Stimulated activated CD8-positive, alpha-beta memory T cell treated with anti-CD3 and anti-CD28 coated beads, Interleukin-15, amount 100 ng/mL, for 4 hours (primary cell): ENCODE measurements around the gene STAT5A.
A peak's percentile ranks its signal among the peaks of the same experiment; 100 is the strongest.
"Not testable (repeated sequence)": the region's sequence is repeated elsewhere in the genome, so short reads cannot be mapped to it uniquely, and the experiment has no call there.

Experiments used
- DNase-seq, 2 donors: peaks; one replicate each; pipeline ENCODE4 v3.0.0-alpha.2; 2020; ENCODE audit warnings: low read depth in 2 of 2

The STAT5A gene

GRCh38 chr17:42287977-42288802 lies at the start of gene STAT5A:
TSS of gene STAT5A (plus strand) at chr17:42288498. CDS start at chr17:42289412, 914 bp downstream.
- DNase-seq: peak; percentile 55

DNA sequence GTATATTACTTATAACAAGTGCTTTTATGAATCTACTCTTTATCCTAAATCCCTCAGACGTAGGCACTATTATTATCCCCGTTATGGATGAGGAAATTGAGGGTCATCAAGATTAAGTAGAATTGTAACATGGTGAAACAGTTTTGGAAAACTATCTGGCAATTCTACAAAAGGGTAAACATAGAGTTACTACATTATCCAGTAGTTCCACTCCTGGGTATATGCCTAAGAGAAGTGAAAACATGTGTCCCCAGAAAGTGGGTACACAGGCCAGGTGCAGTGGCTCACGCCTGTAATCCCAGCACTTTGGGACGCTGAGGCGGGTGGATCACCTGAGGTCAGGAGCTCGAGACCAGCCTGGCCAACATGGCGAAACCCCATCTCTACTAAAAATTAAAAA lies 48.7 kb upstream of the STAT5A start:
- DNase-seq: not testable (repeated sequence)

DNA sequence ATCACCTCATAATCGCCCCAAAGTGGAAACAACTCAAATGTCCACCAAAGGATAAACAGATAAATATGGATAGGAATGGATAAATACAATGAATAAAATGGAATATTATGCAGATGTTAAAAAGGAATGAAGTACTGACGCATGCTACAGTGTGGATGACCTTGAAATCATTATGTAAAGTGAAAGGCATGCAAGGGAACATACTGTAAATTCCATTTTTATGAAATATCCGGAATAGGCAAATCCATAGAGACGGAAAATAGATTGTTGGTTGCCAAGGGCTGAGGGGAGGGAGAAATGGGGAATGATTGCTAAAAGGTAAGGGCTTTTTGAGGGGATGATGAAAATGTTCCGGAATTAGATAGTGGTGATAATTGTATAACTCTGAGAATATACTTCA lies 48.1 kb upstream of the STAT5A start:
- no peak for DNase-seq

GRCh38 chr17:42240863-42241262 lies 47.4 kb upstream of the STAT5A start:
- DNase-seq: not testable (repeated sequence)

GRCh38 chr17:42241871-42242270 lies 46.4 kb upstream of the STAT5A start:
- DNase-seq: no peak

DNA sequence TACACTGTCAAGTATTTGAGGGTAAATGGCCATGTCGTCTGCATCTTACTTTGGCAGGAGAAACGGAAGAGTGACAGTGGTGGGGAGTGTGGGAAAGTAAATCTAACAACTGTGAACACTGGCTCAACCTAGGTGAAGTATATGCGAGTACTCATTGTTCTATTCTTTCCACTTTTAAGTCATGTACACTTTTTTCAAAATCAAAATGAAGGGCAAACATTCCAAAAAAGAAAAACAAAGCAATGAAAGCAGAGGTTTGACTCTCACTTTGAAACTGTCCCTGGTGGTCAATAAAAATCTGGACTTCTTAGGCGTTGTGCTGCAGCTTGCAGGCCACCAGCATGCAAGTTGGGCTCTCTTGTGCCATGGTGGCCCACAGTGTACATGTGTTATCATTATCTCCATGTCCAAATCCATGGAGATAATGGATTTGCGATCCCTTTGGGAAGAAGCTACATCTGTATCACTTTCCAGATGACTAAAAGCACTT lies 44.8 kb upstream of the STAT5A start:
- no peak for DNase-seq

GRCh38 chr17:42244116-42244515 lies 44.2 kb upstream of the STAT5A start:
- DNase-seq: not testable (repeated sequence)

GRCh38 chr17:42245183-42245582 lies 43.1 kb upstream of the STAT5A start:
- not testable (repeated sequence) for DNase-seq

DNA sequence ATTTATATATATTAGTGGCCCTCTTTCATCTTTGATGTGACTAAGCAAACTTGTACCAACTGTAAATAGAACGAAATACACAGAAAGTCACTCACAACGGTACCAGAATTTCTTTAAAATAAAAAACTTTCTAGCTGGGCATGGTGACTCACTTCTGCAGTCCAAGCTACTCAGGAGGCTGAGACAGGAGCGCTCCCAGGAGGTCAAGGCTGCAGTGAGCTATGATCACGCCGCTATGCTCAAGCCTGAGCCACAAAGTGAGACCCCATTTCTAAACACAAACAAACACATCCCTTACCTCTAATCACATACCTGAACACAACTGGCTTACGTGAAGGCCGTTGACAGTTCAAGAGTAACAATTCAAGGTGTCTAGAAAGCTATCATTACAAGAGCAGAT lies 41.8 kb upstream of the STAT5A start:
- no peak for DNase-seq

DNA sequence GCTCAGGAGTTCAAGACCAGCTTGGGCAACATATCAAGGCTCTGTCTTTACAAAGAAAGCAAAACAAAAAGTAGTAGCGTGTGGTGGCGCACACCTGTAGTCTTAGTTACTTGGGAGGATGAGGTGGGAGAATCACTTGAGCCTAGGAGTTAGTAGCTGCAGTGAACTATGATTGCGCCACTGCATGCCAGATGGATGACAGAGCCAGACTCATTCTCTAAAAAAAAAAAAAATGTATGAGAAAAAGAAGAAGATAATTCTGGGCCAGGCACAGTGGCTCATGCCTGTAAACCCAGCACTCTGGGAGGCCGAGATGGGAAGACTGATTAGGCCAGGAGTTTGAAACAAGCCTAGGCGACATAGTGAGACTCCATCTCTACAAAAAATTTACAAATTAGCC lies 40.6 kb upstream of the STAT5A start:
- no peak for DNase-seq

DNA sequence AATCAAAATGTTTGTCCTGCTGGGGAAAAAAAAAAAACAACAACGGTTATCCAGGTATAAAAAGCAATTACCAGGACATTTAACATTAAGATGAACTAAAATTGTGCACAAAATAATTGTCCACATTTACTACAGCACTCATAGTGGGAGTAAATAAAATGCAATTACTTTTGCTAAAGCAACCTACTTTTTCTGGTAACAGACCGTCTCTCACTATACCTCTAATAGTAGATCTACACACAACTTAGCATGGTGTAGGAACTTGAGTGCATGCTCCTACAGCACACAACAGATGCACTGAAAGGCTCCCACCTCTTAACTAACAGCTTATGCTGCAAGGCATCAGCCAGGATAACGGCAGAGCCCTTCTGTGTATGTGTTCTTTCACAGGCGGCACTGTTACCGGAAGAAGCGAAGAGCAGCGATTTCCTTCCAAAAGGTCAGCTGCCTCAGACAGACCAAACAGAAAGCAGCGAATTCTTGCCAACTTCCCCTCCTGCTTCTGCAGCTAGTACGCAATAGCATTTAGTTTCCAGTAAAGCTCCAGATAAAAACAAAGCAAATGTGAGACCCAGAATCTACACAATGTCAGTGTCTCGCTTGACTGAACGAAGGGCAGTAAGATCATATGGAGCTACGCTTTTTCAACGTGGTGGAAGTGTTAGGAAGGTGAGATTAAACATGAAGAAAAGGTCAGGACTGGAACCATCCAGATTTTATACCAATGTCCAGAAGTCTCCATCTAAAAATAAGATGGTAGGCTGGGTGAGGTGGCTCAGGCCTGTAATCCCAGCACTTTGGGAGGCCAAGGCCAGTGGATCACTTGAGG lies 39.7 kb upstream of the STAT5A start:
- peak; percentile 47 to 61 for DNase-seq

GRCh38 chr17:42249681-42250446 lies 38.4 kb upstream of the STAT5A start:
- DNase-seq: no peak

- no peak for DNase-seq
These were observed 37.2 kb upstream of the STAT5A start for GRCh38 chr17:42251115-42251514.

DNA sequence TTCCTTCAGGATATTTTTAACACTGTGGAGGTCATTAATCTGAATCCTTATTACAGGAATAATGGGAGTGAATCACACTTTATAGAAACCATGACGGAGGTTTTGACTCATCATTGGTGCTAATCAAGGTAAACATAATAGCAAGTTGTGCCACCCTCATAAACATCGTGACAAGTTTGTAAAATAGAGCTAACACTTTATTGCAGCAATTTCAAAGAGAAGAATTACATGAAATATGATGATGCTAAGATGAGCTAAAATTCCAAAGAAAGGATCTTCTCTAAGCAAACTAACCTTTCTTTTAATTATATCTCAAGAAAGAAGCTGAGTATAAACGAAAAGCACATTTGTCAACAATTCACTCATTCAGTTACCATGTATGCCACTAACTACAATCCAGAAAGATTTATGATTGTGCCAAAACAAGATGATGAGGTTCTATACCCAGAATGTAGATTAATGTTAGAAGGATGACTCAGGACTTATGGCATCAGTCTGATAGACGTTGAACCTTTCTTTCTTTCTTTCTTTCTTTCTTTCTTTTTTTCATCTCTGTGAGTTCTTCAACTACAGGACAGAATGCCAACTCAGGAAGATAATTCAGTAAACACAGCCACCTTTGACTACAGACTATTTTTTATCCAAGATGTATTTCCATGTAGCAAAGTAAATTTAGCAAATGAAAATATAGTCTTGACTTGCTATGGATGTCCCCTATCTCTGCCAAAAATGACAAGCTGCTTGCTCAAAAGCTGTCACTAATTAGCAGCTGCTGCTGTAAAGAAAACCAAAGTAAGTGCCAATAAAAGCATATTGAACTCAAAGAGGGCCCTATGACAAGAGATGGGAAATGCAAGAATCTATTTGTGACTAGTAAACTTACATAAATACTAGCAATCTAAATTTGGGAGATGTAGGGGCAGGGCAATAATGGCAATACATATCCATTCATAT lies 35.4 kb upstream of the STAT5A start:
- DNase-seq: no peak

GRCh38 chr17:42253578-42253977 lies 34.7 kb upstream of the STAT5A start:
- no peak for DNase-seq

- no peak for DNase-seq
These were observed 32.9 kb upstream of the STAT5A start for GRCh38 chr17:42255445-42255844.

DNA sequence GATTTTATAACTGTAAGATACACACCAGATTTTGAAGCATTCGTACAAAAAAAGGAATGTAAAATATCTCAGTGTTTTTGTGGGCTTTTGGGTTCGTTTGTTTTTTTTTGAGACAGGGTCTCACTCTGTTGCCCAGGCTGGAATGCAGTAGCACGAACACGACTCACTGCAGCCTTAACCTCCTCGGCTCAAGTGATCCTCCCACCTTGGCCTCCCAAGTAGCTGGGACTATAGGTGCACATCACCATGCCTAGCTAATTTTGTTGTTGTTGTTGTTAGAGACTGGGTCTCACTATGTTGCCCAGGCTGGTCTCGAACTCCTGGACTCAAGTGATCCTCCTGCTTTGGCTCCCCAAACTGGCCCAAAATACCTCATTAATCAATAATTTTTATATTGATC lies 28.0 kb upstream of the STAT5A start:
- no peak for DNase-seq

- not testable (repeated sequence) for DNase-seq
These were observed 23.9 kb upstream of the STAT5A start for GRCh38 chr17:42264366-42264765.

DNA sequence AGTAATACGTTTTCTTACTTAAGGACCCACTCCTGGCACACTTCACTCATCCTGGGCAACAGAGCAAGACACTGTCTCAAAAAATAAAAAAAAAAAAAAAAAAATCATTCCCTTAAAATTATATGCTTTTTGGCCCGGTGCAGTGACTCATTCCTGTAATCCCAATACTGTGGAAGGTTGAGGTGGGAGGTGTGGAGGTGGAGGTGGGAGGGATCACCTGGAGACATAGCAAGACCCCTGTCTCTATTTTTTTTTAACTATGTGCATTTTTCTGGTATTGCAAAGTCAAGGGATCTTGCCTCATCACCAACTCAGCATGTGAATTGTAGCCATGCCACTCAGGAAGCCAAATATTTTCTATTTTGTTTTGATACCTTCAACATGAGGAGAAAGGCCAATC lies 21.8 kb upstream of the STAT5A start:
- no peak for DNase-seq

DNA sequence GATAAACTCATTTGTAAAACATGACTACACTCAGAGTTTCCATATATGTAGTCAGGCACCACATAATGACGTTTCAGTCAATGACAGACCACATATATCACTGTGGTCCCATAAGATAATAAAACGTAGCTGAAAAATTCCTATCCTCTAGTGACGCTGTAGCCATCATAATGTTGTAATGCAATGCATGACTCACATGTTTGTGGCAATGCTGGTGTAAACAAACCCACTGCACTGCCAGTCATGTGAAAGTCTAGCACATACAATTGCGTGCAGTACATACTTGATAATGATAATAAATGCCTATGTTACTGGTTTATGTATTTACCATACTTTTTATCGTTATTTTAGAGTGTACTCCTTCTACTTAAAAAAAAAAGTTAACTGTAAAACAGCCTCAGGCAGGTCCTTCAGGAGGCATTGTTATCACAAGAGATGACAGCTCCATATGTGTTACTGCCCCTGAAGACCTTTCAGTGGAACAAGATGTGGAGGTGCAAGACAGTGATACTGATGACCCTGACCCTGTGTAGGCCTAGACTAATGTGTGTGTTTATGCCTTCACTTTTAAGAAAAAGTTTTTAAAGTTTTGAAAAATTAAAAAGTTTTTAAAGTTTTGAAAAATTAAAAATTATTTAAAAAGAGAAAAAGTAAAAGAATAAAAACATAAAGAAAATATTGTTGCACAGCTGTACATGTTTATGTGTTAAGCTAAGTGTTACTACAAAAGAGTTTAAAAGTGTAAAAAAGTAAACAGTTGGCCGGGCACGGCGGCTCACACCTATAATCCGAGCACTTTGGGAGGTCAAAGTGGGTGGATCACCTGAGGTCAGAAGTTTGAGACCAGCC lies 21.2 kb upstream of the STAT5A start:
- DNase-seq: peak in 1 of 2 donors; percentile 41
